ENCODE results near the gene RAB25.
"Not testable (repeated sequence)": the region's sequence is repeated elsewhere in the genome, so short reads cannot be mapped to it uniquely, and the experiment has no call there.

GRCh38 chr1:156071332-156071816, 10.4 kb downstream of the RAB25 start:
- not testable (repeated sequence) for TF ChIP-seq CTCF, POLR2A (IDR thresholded peaks at IDR 0.05)

All from lower leg skin (tissue), 3 donors.